ENCODE data around the gene TAS2R40.

TAS2R40 gene

GRCh38 chr7:143239813-143240212 lies 18.0 kb downstream of the TAS2R40 start:
- TF ChIP-seq POLR2AphosphoS5 (IDR thresholded peaks at IDR 0.05; ENCODE audit: low read depth, low read length) (no peak), SIN3A (IDR thresholded peaks at IDR 0.05; ENCODE audit: borderline replicate concordance, insufficient read depth, low read length) (no peak), FOXP2 (optimal IDR thresholded peaks at IDR 0.05; ENCODE audit: borderline replicate concordance, extremely low read depth, extremely low read length, insufficient read depth) (no peak), REST (IDR thresholded peaks at IDR 0.05; ENCODE audit: insufficient read depth in 1 of 2, low read depth in 2 of 2, low read length in 2 of 2) (no peak), TAF1 (IDR thresholded peaks at IDR 0.05; ENCODE audit: borderline replicate concordance, insufficient read depth, low read length) (no peak)

- no peak for TF ChIP-seq FOXP2 (optimal IDR thresholded peaks at IDR 0.05; ENCODE audit: borderline replicate concordance, extremely low read depth, extremely low read length, insufficient read depth)
- no peak for TF ChIP-seq SIN3A (IDR thresholded peaks at IDR 0.05; ENCODE audit: borderline replicate concordance, insufficient read depth, low read length)
- TF ChIP-seq POLR2AphosphoS5 (IDR thresholded peaks at IDR 0.05; ENCODE audit: low read depth, low read length), result no peak
- no peak for TF ChIP-seq TAF1 (IDR thresholded peaks at IDR 0.05; ENCODE audit: borderline replicate concordance, insufficient read depth, low read length)
- no peak for TF ChIP-seq REST (IDR thresholded peaks at IDR 0.05; ENCODE audit: insufficient read depth in 1 of 2, low read depth in 2 of 2, low read length in 2 of 2)
Observed at GRCh38 chr7:143240291-143241168, 18.7 kb downstream of the TAS2R40 start.

- no peak for TF ChIP-seq SIN3A (IDR thresholded peaks at IDR 0.05; ENCODE audit: borderline replicate concordance, insufficient read depth, low read length)
- TF ChIP-seq FOXP2 (optimal IDR thresholded peaks at IDR 0.05; ENCODE audit: borderline replicate concordance, extremely low read depth, extremely low read length, insufficient read depth), result no peak
- TF ChIP-seq POLR2AphosphoS5 (IDR thresholded peaks at IDR 0.05; ENCODE audit: low read depth, low read length), result no peak
- no peak for TF ChIP-seq REST (IDR thresholded peaks at IDR 0.05; ENCODE audit: insufficient read depth in 1 of 2, low read depth in 2 of 2, low read length in 2 of 2)
- TF ChIP-seq TAF1 (IDR thresholded peaks at IDR 0.05; ENCODE audit: borderline replicate concordance, insufficient read depth, low read length), result no peak
Observed at GRCh38 chr7:143242306-143242705, 20.5 kb downstream of the TAS2R40 start.

- TF ChIP-seq POLR2AphosphoS5 (IDR thresholded peaks at IDR 0.05; ENCODE audit: low read depth, low read length) (no peak), SIN3A (IDR thresholded peaks at IDR 0.05; ENCODE audit: borderline replicate concordance, insufficient read depth, low read length) (no peak)
Observed at GRCh38 chr7:143243111-143243510, 21.3 kb downstream of the TAS2R40 start.

GRCh38 chr7:143243614-143244013 lies 21.8 kb downstream of the TAS2R40 start:
- TF ChIP-seq SIN3A (IDR thresholded peaks at IDR 0.05; ENCODE audit: borderline replicate concordance, insufficient read depth, low read length) (no peak), FOXP2 (optimal IDR thresholded peaks at IDR 0.05; ENCODE audit: borderline replicate concordance, extremely low read depth, extremely low read length, insufficient read depth) (no peak), TAF1 (IDR thresholded peaks at IDR 0.05; ENCODE audit: borderline replicate concordance, insufficient read depth, low read length) (no peak), POLR2AphosphoS5 (IDR thresholded peaks at IDR 0.05; ENCODE audit: low read depth, low read length) (no peak), REST (IDR thresholded peaks at IDR 0.05; ENCODE audit: insufficient read depth in 1 of 2, low read depth in 2 of 2, low read length in 2 of 2) (no peak)

Data from PFSK-1 (cell line).